HG03139 (cell line): Measurements from ENCODE around the gene OR10K1.
"Not testable (repeated sequence)": the region's sequence is repeated elsewhere in the genome, so short reads cannot be mapped to it uniquely, and the experiment has no call there.

Experiments
- ATAC-seq: cut with Tn5 transposase; IDR thresholded peaks from one replicate; pipeline ENCODE4 v1.9.1; 2021; ENCODE audit not compliant: unreplicated experiment

Gene OR10K1, protein sequence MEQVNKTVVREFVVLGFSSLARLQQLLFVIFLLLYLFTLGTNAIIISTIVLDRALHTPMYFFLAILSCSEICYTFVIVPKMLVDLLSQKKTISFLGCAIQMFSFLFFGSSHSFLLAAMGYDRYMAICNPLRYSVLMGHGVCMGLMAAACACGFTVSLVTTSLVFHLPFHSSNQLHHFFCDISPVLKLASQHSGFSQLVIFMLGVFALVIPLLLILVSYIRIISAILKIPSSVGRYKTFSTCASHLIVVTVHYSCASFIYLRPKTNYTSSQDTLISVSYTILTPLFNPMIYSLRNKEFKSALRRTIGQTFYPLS

DNA sequence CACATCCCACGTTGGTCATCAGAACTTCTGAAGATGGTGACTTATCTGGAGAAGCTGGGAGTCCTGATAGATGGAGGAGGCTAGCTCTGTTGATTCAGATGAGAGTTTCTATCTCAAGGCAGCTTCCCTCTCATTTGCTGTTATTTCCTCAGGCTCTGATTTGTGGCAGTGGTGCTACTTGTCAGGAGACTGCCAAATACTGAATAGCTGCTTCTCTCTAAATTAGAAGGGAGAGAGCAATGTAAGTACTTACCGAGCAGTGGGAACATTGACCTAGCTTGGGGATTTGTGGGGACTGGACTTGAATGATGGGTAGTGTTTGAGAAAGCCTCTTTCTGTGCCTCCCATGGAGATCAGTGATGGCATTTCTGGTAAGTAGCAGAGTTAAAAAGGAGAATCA, at the start of gene OR10K1:
TSS of gene OR10K1 (plus strand) at position 301 of the 400 bp plus-strand sequence. CDS start 3,728 bp downstream, outside the sequence.
- ATAC-seq: no peak

DNA sequence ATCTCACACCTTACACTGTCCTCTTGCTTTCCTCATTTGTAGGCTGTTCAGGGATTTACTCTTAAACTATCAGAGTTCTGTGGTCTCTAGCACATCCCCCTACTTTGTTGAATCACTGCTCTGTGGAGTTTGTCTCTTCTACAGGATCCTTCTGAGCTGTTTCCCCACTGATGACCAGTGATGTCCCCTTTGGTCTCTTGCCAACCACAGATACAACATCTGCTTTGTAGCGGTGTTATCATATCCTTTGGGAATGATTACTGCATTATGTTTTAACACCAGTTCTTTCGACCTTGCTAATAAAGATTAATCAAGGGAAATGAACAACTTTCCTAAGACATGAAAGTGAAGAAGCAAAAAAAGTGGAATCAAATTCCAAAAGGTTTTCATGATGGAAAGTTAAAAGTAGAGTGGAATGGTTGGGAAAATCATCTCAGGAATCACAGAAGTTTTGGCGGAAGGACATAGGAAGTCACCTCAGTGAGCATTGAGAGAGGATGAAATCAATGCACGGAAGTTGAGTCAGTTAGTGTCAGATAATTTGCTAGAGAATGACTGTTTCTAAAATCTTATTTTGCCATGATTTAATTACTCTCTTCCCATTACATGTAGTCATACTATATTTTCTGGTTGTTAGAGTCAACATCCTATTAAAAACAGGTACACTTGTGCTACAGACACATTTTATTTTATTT, 46.8 kb upstream of the OR10K1 start:
- no peak for ATAC-seq

DNA sequence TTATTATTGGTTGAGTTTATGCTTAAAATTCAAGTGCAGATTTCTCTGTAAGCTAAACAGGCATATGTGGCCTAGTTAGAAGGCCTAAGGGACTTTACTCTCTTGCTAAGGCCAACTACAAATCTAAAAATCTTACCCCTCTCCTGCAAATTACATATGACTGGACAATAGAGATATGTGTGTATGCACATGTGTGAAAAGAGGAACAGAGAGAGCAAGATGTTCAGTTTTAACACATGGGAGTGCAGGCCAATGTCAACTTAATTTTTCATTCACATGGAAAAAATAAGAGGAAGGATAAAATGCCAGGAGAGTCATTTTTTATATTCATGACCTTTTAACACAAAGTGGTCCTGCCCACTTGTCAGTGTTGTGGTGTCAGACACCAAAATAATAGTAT, 44.0 kb upstream of the OR10K1 start:
- no peak for ATAC-seq

DNA sequence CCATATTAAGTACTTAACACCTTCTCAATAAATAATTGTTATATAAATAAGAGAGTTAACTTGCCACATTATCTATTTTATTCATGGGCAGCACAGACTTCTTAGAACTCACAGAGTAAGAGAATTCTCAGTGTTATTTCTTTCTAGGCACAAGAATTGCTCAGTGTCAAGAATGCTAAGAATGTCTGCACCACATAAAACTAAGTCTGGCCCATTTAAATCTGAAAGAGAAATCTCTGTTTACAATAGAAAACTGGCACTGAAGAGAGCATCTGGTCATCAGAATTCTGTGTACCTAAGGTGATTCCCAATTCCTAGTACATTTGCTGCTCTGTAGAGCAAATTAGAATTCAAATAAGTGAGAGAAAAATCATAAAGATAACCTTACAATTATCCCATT, 39.4 kb upstream of the OR10K1 start:
- ATAC-seq: no peak

DNA sequence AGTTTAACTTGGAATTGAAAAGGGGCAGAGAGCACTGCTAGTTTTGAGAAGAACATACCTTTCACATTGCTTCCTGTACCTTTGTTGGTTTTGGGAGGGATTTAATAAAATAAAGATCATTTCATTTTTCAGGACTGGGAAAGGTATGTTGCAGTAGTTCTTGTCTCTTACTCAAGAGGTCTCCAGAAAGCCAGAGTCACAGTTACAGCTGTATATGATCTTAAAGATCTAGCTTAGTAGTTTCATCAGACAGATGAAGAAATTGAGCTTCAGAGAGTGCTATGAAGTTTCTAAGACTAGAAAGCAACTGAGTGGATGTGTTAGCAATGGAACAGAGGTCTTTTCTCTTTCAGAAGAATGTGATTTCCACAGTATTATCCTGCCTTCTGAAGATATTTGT, 36.6 kb upstream of the OR10K1 start:
- no peak for ATAC-seq

DNA sequence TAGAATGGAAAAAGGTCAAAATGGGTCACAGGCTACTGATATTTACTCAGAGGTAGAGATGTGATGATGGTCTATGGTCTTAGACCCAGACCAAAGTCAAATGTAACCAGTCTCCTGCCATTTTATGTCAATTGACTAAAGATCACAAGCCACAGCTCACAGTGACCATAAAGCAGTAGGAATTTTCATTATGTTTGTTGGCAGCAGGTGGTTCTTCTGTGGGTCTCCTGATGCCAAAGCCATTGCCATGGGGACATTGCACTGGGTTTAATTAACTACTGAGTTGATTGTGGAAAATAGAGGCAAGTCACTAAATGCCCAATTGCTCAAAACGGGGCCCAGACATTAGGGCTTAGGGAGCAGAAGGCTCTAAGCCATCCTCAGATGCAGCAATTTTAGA, 35.5 kb upstream of the OR10K1 start, which contains the start of gene OR10K2:
TSS of gene OR10K2 (minus strand) at position 101 of the 400 bp plus-strand sequence. CDS start 5,371 bp downstream, outside the sequence.
- ATAC-seq: no peak

DNA sequence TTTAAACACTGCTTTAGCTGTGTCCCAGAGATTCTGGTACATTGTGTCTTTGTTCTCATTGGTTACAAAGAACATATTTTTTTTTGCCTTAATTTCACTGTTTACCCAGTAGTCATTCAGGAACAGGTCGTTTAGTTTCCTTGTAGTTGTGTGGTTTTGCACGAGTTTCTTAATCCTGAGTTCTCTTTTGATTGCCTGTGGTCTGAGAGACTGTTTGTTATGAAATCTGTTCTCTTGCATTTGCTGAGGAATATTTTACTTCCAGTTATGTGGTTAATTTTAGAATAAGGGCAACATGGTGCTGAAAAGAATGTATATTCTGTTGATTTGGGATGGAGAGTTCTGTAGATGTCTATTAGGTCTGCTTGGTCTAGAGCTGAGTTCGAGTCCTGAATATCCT, 31.5 kb upstream of the OR10K1 start:
- ATAC-seq: not testable (repeated sequence)

DNA sequence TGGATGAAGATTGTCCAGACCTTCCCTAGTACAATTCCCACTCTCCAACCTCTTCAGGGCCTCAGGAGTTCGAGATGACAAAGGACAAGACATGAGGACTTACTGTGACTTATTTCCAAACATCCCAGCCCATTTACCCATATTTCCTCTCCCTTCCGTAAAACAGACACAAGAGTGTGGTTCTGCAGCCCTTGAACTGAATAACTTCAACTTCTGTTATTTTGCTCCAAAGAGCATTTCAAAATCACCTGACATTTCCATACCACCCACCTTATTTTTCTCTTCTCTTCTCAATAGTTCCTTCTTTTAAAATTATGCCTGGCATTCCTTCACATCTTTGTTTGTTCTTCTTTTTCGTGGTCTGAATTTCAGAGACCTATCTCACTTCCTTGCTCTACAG, 26.9 kb upstream of the OR10K1 start:
- no peak for ATAC-seq

DNA sequence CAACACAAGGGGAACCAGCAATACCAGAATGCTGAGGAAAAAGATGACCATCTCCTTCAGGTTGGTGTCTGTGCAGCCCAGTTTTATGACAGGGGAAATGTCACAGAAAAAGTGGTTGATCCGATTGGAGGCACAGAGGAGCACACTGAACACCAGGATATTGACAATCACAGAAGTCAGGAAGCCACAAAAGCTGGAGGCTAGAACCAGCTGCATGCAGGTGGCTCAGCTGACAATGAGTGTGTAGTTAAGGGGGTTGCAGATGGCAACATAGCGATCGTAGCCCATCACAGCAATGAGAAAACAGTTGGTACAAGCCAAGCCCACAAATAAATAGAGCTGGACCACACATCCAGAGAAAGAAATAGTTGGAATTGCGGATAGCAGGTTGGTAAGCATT, 16.3 kb upstream of the OR10K1 start:
- no peak for ATAC-seq

DNA sequence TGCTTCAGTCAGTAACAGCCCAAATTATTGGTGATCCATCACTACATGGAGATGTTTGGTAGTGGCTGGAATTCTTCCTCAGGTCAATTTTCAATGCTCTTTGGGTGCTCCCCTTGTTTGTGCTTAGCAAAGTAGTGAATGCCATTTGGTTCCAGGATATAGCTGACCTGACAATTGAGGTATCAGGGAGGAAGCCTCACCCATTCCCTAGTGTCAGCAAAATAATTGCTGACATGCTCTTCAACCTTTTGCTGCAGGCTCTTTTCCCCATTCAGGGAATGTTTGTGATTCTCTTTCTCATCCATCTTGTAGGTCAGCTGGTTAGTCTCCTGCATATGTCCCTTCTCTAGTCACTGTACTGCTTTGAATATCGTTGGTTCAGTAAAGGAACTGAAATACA, 7.1 kb upstream of the OR10K1 start:
- ATAC-seq: no peak

DNA sequence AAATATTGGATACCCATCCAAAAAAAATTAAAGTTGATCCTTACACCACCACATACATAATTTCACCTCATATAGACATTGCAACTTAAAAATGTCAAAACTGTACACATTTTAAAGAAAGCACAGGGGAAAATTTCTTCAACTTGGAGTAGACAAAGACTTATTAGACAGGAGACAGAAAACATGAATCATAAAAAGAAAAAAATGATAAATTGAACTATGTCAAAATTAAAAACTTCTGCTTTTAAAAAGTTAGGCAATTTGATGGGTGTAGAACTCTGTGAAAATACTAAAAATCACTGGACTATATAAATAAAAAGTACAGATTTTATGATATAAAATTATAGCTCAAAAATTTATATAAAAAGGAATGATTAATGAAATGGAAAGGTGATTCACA, 4.4 kb upstream of the OR10K1 start:
- ATAC-seq: no peak

DNA sequence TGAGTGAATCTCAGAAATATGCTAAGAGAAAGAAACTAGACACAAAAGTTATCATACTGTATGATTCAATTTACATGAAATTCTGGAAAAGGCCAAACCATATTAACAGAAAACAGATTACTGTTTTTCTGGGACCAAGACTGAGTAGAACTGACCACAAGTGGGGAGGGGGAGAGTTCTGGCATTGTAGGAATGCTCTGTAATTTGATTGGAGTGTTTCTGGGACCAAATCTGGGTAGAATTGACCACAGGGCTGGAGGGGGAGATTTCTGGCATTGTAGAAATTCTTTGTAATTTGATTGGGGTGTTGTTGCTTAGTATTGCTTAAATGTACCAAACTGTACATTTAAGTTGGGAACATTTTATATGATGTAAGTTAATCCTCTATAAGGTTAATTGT, 3.4 kb upstream of the OR10K1 start:
- no peak for ATAC-seq

DNA sequence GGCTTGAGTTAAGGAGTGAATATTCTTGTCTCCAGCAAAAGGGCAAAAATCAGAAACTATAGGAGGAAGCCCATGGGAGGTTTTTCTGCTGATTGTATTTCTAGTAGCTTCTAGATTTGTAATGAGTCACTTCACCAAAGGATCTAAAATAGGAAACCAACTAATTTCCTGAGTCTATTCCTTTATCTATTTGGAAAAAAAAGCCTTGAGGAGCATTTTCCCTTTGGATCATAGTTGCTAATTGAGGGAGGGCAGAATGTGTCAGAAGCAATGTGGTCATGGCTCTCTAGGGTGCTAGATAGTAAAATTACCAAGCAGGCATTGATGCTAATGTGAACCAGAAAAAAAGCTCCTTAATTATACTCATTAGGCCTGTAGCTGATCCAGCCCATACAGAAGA, 10.3 kb downstream of the OR10K1 start, which contains the start of gene OR10R2:
TSS of gene OR10R2 (plus strand) at position 301 of the 400 bp plus-strand sequence. CDS start 106 bp downstream, outside the sequence.
- ATAC-seq: no peak

DNA sequence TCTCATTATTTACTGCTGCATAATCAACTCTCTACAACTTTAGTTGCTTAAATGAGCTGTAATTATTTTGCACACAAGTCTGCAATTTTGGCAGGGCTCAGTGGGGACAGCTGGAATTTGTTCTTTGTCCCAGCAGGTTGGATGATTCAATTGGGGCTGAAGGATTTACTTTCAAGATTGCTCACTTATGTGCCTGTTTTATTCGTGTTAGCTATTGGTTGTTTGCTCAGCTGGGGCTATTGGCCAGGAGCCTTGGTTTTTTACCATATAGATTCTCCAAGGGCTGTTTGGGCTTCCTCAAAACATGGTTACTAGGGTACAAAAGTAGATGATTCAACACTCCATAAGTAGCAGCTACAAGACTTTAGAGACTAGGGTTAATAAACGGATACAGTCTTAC, 23.8 kb downstream of the OR10K1 start:
- no peak for ATAC-seq

DNA sequence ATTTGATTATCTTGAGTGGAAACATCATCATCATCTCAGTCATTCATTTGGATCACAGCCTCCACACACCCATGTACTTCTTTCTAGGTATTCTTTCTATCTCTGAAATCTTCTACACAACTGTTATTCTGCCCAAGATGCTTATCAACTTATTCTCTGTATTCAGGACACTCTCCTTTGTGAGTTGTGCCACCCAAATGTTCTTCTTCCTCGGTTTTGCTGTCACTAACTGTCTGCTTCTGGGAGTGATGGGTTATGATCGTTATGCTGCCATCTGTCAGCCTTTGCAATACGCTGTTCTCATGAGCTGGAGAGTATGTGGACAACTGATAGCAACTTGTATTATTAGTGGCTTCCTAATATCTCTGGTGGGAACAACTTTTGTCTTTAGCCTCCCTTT, 29.7 kb downstream of the OR10K1 start:
- ATAC-seq: no peak

DNA sequence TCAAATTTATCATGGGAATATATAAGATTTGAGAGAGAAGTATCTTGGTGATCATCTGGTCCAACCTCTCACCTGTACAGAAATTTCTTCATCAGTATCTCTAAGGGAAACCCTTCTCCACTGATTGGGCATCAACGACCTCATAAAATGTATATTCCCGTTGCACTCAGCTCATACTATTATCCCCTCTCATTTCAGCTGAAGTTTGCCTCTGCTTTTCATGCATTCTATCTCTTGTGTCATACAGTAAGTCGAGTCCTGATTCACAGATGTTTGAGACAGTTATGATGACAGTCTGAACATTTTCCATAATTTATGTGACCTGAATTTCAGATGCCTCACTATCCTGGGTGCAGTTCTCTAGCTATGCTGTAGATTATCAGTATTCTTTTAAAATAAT, 31.4 kb downstream of the OR10K1 start:
- no peak for ATAC-seq

DNA sequence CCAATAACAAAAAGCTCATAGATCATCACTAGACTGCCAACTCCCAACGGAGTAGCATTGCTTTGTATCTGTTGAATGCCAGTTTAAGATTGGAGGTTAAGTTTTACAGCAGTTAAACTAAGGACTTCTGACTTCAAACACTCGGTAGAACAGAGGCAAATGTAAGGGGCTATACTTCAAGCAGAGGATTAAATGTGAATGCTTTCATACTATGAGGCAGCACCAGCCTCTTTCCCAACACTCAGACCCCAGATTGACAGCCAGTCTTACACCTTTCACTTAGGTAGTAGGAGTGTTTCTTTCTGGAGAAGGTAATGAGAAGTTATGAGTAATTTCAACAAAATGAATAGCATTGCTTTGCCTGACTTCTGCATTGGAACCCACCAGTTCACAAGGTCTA, 33.2 kb downstream of the OR10K1 start:
- no peak for ATAC-seq

DNA sequence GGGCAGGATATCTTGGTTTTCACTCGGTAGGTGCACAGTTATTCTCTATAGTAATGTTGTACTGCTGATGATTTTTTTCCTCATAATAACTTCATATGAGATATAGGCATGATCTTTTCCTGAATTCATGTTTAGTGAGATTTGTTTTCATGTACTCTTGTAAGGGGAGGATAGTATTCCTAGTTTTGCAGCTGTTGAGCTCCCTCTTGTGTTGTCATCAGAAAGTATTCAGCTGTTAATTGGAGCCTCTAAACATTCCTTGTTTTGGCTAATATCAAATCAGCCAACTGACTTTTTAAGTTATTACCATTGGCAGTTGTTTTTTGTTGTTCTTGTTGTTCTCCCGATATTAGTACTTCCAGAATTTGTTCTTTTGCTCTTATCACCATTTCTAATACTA, 34.7 kb downstream of the OR10K1 start:
- no peak for ATAC-seq

DNA sequence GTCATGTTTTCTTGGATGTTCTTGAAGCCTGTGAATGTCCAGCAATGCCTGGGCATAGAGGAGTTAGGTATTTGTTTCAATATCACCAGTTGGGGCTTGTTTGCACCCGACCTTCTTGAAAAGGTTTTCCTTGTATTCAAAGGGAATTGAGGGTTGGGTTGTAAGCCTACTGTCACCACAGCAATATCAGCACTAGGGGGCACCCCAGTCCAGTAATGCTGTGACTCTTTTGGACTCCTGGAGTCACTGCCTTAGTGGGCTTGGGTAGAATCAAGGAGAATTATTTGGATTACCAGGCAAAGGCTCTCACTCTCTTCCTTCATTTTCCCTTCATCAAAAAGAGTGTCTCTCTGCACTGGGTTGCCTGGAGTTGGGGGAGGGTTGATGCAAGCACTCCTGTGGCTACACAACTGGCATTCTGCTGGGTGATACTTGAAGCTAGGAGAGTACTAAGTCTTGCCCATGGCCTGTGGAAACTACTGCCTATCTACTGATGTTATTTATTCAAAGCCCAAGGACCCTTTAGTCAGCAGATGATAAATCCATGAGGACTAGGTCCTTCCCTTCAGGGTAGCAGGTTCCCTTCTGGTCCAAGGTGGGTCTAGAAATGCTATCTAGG, 44.8 kb downstream of the OR10K1 start:
- ATAC-seq: no peak

DNA sequence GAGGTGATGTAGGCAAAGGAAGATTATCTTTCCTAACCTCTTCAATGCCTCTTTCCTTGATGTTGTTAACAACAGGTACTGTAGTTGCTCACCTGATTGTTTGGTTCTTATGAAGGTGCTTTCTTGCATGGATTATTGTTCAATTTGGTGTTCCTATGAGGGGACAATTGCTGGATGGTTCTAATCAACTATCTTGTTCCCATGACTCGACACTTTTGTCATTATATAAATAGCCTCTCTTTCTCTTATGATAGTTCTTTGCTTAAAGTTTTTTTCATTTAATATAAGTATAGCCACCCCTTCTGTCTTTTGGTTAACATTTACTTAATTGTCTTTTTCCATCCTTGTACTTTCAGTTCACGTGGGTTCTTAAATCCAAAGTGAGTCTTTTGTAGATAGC, 45.9 kb downstream of the OR10K1 start:
- no peak for ATAC-seq

DNA sequence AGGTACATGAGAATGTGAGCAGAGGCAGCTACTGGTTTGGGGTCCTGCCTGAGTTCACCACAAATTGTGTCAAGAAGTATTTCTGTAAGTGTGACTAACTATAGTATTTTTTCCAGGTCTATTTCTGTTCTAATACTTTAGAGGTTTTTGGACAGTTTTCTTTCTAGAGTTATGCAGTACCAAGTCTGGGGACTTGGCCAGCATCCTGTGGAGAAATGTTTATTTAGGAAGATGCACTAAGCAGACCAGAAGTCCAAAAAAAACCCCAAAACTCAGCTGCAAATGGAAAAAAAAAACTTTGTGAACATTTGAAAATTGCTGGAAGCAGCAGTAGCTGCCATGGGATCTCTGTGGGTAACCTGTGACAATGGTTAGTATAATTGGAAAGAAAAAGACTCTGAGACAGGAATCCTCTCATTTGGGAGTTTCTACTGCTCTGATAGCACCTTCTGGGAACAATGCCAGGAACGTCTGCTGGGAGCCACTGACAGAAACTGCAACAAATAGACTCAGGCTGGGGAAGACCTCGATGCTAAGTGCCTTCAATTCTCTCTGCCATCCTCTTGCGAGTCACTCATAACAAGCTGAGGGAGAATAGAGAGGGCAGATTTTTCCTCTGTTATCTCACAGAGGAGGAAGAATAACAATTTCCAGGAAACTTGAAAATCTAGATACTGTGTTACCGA, 48.0 kb downstream of the OR10K1 start:
- ATAC-seq: no peak
